ENCODE measurements around the gene TSHZ3.

GRCh38 chr19:31377736-31378135 lies 28.5 kb upstream of the TSHZ3 start:
- TF ChIP-seq CTCF (IDR thresholded peaks at IDR 0.05) = no peak
- no peak for TF ChIP-seq POLR2A (IDR thresholded peaks at IDR 0.05)

Measured in lower leg skin (tissue), 3 donors.